Endometrium (tissue), 2 donors: ENCODE measurements around the gene CTSK.
"Not testable (repeated sequence)": the region's sequence is repeated elsewhere in the genome, so short reads cannot be mapped to it uniquely, and the experiment has no call there.

Experiments
- FAIRE-seq: peaks from 2 replicates; lab custom pipeline; 2012; peaks lifted over from hg19 to GRCh38; lab: Jason Lieb, UNC
- donor health status: control.
- donor health status: control.

The CTSK gene

DNA sequence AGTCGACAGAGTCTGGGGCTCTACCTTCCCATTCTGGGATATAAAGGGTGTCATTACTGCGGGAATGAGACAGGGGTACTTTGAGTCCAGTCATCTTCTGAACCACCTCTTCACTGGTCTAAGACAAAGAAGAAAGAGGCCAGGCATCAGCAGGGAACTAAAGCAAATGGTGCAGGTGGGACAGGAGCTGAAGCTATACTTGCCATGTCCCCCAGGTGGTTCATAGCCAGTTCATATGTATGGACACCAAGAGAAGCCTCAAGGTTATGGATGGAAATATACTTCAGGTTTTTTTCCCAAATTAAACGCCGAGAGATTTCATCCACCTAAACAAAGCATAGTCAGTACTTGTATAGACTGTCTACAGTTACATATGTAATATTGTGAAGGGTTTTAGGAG, 2.2 kb downstream of the CTSK start:
- no peak for FAIRE-seq

GRCh38 chr1:150804671-150805070, 3.4 kb downstream of the CTSK start:
- no peak for FAIRE-seq

- no peak for FAIRE-seq
Observed at GRCh38 chr1:150799089-150799488, 9.0 kb downstream of the CTSK start.

- FAIRE-seq: no peak
Observed at GRCh38 chr1:150798525-150798924, 9.5 kb downstream of the CTSK start.

GRCh38 chr1:150796374-150796773, 11.7 kb downstream of the CTSK start:
- no peak for FAIRE-seq

DNA sequence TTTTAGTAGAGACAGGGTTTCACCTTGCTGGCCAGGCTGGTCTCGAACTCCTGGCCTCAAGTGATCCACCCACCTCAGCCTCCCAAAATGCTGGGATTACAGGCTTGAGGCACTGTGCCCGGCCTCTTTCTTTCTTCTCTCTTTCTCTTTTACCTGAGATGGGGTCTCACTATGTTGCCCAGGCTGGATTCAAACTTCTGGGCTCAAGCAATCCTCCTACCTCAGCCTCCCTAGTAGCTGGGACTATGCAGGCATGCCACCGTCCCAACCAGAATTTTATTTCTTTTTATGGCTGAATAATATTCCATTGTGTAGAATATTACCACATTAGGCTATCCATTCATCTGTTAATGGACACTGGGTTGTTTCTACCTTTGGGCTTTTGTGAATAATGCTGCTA, 14.3 kb downstream of the CTSK start:
- not testable (repeated sequence) for FAIRE-seq

- FAIRE-seq: no peak
Observed at GRCh38 chr1:150793221-150793620, 14.8 kb downstream of the CTSK start.

GRCh38 chr1:150791585-150791984, 16.5 kb downstream of the CTSK start:
- no peak for FAIRE-seq

DNA sequence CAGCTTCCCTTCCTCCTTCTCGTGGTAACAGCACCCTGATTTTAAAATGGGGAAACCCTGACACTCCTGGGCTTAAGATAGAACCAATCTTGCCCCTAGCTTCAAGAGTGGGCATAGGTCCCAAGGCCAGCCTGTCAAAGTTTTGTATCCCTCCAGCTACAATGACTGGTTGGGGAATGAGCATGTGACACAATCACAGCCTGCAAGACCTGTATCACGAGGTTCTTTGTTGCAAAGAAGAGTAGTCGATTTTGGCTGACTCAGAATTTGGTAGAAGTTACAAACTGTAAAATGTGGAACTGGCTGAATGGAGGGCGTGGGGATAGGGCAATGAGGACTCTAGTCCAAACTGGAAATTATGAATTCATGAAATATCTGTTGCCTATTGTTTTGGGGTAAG, 18.7 kb downstream of the CTSK start:
- FAIRE-seq: no peak

- no peak for FAIRE-seq
Observed at GRCh38 chr1:150788946-150789345, 19.1 kb downstream of the CTSK start.

DNA sequence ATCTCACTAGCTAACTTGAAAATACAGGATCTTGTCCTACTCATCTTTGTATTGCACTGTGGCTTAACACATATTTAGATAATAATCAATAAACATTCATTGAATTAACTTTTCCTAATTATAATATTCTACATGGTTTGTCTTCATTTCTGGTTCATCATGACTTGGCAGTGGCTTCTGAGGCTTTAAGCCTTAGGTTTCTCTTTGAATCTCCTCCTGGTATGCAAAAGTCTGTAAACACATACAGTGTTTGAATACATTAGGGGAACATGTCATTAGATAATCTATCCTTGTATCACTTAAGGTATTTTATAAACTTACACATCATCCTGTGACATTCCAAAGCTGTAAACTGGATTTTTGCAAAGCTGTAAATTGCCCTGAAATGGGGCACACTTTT, 20.6 kb downstream of the CTSK start:
- no peak for FAIRE-seq

DNA sequence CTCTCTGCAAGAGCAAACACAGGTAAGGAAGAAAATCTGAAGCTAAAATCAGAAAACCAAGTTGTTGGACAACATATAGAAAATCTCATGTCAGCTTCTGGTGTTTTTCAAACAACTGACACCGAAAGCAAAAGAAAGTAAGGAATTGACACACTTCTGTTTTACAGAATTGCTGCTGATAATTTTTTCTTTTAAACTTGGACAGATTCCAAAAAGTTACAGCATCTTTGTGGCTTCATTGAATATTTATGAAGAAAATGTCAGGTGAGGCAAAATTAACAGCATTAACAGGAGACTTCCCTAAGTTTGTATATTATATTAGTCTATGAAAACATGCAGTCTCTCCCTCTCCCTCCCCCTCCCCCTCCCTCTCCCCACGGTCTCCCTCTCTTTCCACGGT, 27.6 kb downstream of the CTSK start:
- no peak for FAIRE-seq

DNA sequence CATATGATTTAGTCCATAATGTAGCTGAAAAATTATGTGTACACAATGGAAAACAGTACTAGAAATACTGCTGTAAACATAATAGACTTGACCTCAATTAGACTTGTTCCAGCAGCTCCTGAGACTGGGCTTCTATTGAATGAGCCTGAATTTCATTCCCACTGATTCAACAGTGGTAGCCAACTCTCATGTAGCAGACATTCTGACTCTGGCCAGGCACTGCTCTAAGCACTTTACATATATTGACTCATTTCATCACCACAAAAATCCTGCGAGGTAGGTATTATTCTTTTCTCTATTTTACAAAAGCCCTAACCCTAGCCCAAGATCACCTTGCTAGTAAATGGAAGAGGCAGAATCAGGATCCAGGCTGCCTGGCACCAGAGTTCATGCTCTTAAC, 29.7 kb downstream of the CTSK start:
- no peak for FAIRE-seq

GRCh38 chr1:150777544-150777943, 30.5 kb downstream of the CTSK start:
- no peak for FAIRE-seq

DNA sequence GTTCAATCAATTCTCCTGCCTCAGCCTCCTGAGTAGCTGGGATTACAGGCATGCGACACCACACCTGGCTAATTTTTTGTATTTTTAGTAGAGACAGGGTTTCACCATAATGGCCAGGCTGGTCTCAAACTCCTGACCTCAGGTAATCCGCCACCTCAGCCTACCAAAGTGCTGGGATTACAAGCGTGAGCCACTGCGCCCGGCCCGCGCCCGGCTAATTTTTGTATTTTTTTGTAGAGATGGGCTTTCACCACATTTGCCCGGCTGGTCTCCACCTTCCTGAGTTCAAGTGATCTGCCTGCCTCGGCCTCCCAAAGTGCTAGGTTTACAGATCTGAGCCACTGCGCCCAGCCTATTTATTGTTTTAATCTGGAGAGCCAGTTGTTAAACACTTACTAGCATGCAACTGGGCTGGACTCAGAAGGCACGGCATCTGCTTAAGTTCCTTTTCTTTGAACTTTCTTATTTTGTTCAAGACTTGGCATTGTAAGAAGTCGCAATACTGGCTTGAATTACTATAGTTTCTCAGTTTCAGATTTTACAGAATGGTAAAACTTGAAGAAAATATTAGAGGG, 32.0 kb downstream of the CTSK start:
- FAIRE-seq: not testable (repeated sequence)

- FAIRE-seq: no peak
Observed at GRCh38 chr1:150775276-150775675, 32.8 kb downstream of the CTSK start.

GRCh38 chr1:150772326-150772725, 35.7 kb downstream of the CTSK start:
- no peak for FAIRE-seq

DNA sequence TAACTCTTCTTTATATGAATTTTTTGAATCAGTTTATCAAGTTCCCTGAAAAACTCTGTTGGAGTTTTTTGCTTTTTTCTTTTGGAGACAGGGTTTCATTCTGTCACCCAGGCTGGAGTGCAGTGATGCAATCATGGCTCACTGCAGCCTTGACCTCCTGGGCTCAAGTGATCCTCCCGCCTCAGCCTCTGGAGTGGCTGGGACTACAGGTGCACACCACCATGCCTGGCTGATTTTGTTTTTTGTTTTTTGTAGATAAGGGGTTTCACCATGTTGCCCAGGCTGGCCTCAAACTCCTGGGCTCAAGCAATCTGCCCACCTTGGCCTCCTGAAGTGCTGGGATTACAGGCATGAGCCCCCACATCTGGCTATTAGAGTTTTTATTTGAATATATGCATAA, 40.4 kb downstream of the CTSK start:
- FAIRE-seq: not testable (repeated sequence)

GRCh38 chr1:150765977-150766301, 42.1 kb downstream of the CTSK start:
- FAIRE-seq: not testable (repeated sequence)

GRCh38 chr1:150765296-150765976, 42.6 kb downstream of the CTSK start, which contains the start of gene CTSS:
TSS of gene CTSS (minus strand) at chr1:150765778. CDS start at chr1:150764763, 1,015 bp downstream.
- peak; percentile 65 for FAIRE-seq

DNA sequence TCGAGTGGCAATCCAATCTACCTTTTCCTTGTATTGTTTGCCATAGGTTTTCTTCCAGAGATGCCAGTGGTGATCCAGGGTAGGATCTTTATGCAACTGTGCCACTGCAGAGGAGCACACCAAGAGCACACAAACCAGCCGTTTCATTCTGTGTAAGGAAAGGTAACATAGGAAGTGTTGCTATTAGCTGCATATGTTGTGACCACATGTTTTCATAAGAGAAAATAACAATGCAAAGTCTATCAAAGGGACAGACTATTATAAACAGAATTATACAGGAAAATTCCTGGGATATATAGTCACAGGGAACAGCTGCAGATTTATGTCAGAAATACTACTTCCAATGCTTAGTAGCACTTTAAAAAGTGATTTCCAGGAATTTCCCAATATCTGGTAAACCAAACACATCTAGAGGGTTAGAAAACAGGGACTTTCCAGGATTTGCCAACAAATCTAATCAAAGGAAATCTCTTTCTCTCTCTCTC, 43.4 kb downstream of the CTSK start:
- no peak for FAIRE-seq

DNA sequence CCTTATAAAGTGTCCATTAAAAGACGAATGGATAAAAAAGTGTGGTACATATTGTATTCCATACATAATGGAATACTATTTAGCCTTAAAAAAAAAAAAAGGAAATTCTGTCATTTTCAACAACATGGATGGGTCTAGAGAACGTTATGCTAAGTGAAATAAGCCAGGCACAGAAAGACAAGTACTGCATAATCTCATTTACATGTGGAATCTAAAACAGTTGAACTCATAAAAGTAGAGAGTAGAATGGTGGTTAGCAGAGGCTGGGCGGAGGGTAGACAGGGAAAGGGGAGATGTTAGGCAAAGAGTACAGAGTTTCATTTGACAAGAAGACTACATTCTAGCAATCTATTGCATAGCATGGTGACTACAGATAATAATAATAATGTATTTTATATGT, 45.0 kb downstream of the CTSK start:
- FAIRE-seq: no peak

- FAIRE-seq: no peak
Observed at GRCh38 chr1:150762552-150762951, 45.5 kb downstream of the CTSK start.

DNA sequence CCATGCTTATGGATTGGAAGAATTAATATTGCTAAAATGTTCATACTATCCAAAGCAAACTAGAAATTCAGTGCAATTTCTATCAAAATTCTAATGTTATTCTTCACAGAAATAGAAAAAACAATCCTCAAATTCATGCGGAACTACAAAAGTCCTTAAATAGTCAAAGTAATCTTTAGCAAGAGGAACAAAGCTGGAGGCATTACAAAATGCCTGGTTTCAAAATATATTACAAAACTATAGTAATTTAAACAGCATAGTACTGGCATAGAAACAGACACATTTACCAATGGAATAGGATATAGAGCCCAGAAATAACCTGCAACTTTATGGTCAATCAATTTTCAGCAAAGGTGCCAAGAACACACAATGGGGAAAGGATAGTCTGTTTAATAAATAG, 46.3 kb downstream of the CTSK start:
- FAIRE-seq: no peak
